Left lobe of liver (tissue), 2 donors: Measurements from ENCODE around the gene HELQ. TPM values are rescaled to one million over a fixed set of nuclear protein-coding genes. Genes with fewer than 3 reads are reported as not detected.
"Not testable (repeated sequence)": the region's sequence is repeated elsewhere in the genome, so short reads cannot be mapped to it uniquely, and the experiment has no call there.

Experiments used
- ATAC-seq: fragments of 200-7000 bp; cut with Tn5 transposase; one replicate; pipeline ENCODE4 v1.9.1; 2020; ENCODE audit warnings: mild to moderate bottlenecking, moderate library complexity
- DNase-seq: peaks from one replicate; pipeline ENCODE4 v3.0.0-alpha.2; 2020; ENCODE audit warnings: low spot score
- total RNA-seq: library from RNA; stranded (reverse); gene quantifications from one replicate; pipeline ENCODE4 v1.2.1, GENCODE V29; 2021
- donor health status: DM: no; HTN: no; CAD: no; lungs with moderate emphysema.
- donor health status: DM: no; HTN: yes; CAD: no.

HELQ gene
- 6.7 TPM for total RNA-seq

GRCh38 chr4:83455281-83456183, at the start of gene HELQ, which contains the start of gene MRPS18C:
Gene HELQ, minus strand, starts transcription at chr4:83455823. Its CDS starts 130 bp downstream, at chr4:83455693.
Gene MRPS18C, plus strand, starts transcription at chr4:83456058. Its CDS starts 20 bp downstream, at chr4:83456078.
- DNase-seq, result peak; percentile 97
- ATAC-seq, result peak; percentile 97

GRCh38 chr4:83504996-83505395, 49.4 kb upstream of the HELQ start:
- no peak for DNase-seq
- ATAC-seq, result no peak

GRCh38 chr4:83504503-83504902, 48.9 kb upstream of the HELQ start:
- ATAC-seq, result no peak

GRCh38 chr4:83503974-83504373, 48.4 kb upstream of the HELQ start:
- DNase-seq (no peak), ATAC-seq (no peak)

More at GRCh38 chr4:83504503-83504902, 48.9 kb upstream of the HELQ start:
- DNase-seq, result no peak

GRCh38 chr4:83501671-83502070, 46.0 kb upstream of the HELQ start:
- not testable (repeated sequence) for ATAC-seq, DNase-seq

GRCh38 chr4:83498187-83498586, 42.6 kb upstream of the HELQ start:
- DNase-seq (no peak), ATAC-seq (no peak)

GRCh38 chr4:83496085-83496917, 40.7 kb upstream of the HELQ start:
- DNase-seq, ATAC-seq: not testable (repeated sequence)

- ATAC-seq, result peak; percentile 36
- no peak for DNase-seq
Measured at GRCh38 chr4:83490876-83491450, 35.3 kb upstream of the HELQ start.

- ATAC-seq (no peak), DNase-seq (no peak)
Measured at GRCh38 chr4:83489711-83490326, 34.2 kb upstream of the HELQ start.

- ATAC-seq (no peak), DNase-seq (no peak)
Measured at GRCh38 chr4:83486457-83487129, 31.0 kb upstream of the HELQ start.

- ATAC-seq, result peak; percentile 99
- peak; percentile 94 for DNase-seq
Measured at GRCh38 chr4:83484500-83485461, 29.2 kb upstream of the HELQ start, which contains the start of gene ABRAXAS1. Gene ABRAXAS1, minus strand, starts transcription at chr4:83485100. Its CDS starts 28 bp downstream, at chr4:83485072.

GRCh38 chr4:83473966-83474365, 18.3 kb upstream of the HELQ start:
- ATAC-seq (no peak), DNase-seq (no peak)

GRCh38 chr4:83473423-83473822, 17.8 kb upstream of the HELQ start:
- ATAC-seq (no peak), DNase-seq (no peak)

- no peak for ATAC-seq
- DNase-seq, result no peak
Measured at GRCh38 chr4:83456184-83456501, 520 bp upstream of the HELQ start.

- ATAC-seq (no peak), DNase-seq (no peak)
Measured at GRCh38 chr4:83454686-83455085, 937 bp downstream of the HELQ start.

- ATAC-seq, result peak; percentile 28
- no peak for DNase-seq
Measured at GRCh38 chr4:83449009-83449408, 6.6 kb downstream of the HELQ start.

GRCh38 chr4:83440899-83441298, 14.7 kb downstream of the HELQ start:
- ATAC-seq (no peak), DNase-seq (no peak)

- DNase-seq (no peak), ATAC-seq (no peak)
Measured at GRCh38 chr4:83440148-83440814, 15.3 kb downstream of the HELQ start.
